HUDEP-2 (cell line): ENCODE measurements around the gene CDH12.
A peak's percentile ranks its signal among the peaks of the same experiment; 100 is the strongest.
"Not testable (repeated sequence)": the region's sequence is repeated elsewhere in the genome, so short reads cannot be mapped to it uniquely, and the experiment has no call there.

Experiments used
- DNase-seq, 76 experiments: peaks; one replicate each; lab custom pipeline; 2025; ENCODE audit not compliant: unreplicated experiment in 76 of 76; lab: John Stamatoyannopoulos, UW

CDH12 gene

DNA sequence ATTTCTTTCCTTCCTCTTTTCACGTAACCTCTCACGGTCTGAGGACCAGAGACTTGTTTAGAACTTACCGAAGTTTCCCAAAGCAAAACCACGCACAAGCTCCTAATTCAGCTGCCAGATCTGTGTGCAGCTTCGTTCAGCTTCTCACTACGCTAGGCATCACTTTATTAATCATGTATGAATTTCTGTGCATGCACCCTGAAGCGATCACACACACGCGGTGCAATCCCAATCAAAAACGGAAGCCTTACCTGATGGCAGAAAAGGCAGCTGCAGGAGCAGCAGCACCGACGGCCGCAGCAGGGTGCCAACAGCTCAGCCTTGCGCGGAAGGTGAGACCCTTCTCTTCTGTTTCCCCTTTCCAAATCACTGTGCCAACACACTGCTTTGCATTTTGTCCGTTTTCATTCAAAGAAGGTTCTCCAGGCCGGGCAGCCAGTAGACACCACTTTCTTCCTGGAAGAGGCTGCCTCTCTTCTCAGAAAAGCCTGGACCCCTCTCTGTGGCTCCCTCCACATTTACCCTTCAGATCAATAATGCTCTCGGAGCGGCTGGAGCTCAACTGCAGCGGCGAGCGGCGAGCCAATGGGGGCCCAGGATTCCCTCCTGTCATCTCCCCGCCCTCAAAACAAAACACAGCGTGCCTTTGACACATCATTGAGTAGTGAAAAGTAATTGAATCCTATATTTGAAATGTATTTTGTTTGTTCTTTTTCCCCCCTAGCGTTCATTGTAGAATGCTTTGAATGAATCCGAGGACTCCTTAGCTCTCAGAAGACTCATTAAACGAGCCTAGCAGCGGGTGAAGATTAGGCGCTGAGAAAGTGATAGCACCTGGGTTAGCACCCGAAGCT, at the start of gene CDH12:
CDH12 (minus strand) TSS at position 538 of the 854 bp plus-strand sequence.
- DNase-seq, result peak in 7 of 76 experiments; percentile 1 to 22 (median 12)

DNA sequence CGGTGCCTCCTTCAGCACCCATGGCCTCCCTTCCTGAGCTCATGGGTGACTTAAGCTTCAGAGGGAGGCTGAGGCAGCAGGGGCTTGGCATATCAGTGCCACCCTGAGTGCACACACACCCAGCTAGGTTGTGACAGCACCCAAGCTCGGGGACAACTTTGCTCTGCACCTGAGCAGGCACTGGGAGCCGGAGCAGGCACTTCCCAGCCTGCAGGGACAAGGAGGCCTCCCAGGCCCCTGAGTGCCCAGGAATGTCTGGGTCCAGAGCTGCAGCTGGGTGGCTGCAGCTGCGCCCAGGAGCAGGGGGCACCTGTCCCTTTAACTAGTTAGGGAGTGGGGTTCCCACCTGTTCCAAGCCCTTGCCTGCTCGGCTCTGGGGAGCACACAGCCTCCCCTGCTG, 48.7 kb upstream of the CDH12 start:
- no peak for DNase-seq

DNA sequence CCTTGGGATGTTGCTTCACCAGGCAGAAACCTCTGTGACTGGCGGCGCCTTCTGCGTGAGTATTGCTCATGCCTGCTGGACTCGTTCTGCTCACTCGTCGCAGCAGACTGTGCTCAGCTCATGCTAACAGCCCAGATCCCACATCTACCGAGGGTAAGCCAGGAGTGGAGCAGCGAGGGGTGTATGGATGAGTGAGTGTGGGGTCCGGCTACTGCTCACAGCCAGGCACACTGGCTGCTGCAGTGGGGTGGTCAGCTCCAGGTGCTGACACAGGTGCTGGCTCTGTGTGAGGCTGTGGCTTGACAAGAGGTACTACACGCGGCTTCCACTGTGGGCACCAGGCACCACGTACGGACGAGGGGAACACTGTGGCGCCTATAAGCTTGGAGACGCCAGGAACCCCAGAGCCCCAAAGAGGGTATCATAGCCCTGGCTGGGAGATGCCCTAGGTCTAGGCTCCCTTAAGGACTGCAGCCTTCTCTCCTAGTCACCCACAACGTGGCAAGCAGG, 47.7 kb upstream of the CDH12 start:
- DNase-seq, result no peak

DNA sequence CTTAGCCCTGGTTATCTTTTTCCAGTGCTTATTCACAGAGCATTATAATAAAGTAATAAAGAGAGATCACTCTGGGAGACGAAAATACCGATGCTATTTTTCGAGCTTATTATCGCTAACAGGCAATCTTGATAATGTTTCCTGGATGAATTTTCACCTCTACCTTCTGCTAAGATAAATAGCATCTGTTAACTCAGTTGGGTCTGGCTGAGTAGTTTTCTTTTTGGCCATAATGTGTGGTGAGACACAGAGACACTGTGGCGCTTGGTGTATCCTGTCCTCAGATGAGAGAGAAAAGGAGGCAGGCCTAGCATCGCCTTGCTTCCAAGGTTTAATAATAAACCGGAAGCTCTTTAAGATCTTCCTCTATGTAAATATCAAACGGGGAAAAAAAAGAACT, 46.2 kb upstream of the CDH12 start:
- DNase-seq, result no peak

DNA sequence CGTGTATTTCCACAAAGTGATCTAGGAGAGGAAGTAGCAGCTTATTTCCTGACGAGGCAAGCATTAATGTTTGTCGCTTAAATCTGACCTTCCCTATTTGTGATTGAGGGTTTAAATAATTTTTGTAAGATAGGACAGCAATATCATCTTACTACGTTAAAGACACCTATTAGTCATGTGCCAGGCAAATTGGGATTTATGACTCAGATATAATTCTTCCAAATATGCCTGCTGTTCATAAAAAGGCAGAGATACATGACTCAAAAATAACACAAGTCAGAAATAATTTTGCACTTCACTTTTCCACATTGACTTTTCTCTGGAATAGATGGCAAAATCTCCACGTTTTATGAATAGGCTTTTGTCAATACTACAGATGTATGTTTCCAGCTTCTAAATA, 43.0 kb upstream of the CDH12 start:
- DNase-seq, result no peak

DNA sequence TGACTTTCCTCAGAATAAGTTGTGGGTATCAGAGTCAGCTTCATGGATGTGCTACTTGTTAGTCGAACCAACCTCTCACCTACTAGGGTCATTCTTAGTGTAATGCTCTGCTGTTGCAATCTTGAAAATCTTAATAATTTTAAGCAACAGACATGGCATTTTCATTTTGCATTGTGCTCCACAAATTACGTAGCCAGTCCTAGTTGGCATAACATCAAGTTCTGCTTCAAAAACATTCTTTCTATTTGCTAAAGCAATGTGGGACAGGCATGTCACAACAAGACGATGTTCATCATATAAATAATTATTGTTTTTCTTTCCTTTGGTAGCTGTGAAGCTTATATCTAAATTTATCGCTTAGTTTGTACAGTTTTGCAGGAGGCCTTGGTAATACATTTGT, 39.3 kb upstream of the CDH12 start:
- DNase-seq, result no peak

DNA sequence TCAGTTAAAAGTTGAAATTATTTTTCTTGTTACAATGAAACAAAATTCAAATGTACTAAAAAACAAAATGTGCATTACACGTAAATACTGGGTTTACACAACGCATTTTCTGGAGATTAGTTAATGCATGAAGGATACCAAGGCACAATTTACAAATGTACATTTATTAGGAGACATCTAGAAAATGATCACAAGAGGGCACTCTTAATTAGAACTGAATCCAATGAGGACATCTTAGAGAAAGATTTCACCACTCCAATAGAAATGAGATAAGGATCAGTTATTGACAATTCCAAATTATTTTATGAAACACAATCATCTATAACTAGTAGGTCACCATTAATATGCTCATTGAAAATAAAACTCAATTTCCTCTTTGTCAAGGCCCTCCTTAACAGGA, 36.6 kb upstream of the CDH12 start:
- DNase-seq, result peak in 1 of 76 experiments; percentile 3

DNA sequence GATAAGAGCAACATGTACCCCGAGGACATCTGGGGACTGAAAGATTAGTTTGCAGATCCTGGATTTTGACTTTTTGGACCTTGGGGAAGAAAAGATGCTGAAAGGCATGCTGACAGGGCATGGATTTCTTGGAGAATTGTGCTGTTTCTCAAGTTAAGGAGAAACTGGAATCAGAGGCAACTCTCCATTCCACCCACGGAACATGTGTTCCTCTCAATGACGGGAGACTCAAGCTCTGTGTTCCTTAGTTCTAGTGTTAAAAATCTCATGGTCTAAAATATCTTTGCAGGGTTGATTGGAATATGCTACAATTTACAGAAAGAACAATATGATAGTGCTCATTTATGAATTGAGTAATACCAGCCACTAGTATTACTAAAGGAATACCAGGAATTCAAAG, 34.4 kb upstream of the CDH12 start:
- no peak for DNase-seq

DNA sequence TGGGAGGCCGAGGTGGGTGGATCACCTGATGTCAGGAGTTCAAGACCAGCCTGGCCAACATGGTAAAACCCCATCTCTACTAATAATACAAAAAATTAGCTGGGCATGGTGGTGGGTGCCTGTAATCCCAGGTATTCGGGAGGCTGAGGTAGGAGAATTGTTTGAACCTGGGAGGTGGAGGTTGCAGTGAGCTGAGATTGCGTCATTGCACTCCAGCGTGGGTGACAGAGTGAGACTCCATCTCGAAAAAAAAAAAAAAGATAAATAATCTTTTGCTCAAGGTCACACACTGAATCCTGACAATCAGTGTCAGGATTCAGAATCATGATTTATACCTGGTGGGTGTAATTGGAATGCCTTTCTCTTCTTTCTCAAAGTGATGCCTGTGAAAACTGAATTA, 5.8 kb upstream of the CDH12 start:
- not testable (repeated sequence) for DNase-seq

DNA sequence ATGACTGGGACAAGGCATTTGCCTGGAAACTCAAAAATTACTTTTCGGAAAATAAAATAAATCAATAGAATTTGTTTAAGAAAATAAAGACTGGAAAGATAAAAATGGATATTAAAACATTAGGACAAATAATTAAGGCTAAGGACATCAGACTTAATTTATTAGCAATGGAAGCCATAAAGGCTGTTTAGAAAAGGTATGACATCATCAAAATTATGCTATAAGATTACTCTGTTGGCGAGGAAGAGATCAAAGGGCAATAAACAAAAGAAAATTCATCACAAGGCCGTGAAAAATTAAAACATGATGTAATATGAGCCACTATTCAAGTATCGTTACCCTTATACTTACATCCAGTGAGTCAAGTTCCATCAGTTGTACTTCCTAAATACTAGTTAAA, 2.7 kb upstream of the CDH12 start:
- DNase-seq, result no peak

DNA sequence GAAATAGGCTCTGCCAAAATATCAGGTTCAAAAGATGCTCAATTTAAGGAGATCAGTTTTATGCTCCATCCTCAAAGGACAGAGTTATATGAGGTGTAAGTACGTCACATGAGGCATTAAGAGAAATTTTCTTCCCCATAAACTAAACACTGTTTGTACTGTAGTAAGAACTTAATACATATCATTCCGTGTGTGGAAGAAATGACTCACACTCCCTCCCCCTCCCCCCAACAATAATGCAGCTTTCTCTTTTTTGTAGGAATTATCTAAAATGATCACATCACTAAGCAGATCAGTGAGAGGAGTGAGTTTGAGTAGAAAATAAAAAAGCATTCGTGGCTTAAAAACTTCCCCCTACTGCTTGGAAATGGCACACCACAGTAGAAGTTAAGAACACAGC, 2.2 kb downstream of the CDH12 start:
- DNase-seq, result peak in 2 of 76 experiments; percentile 3 to 12

DNA sequence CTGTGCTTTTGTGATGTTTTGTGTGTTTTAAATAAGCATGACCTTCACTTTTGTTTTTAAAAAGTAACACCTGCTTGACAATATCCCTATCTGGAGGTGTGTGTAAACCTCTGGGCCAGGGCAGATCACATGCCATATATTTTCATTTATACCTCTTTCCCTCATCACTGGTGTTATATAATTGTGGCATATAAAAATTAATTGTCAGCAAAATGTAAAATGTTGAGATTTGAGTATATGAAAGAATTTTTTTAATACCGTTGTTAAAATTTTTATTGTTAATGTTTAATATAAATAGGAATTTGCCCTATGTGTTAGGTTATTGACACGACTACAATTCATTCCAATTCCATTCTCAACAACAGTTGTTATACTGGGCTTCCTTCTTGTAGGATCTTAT, 6.5 kb downstream of the CDH12 start:
- DNase-seq, result no peak

DNA sequence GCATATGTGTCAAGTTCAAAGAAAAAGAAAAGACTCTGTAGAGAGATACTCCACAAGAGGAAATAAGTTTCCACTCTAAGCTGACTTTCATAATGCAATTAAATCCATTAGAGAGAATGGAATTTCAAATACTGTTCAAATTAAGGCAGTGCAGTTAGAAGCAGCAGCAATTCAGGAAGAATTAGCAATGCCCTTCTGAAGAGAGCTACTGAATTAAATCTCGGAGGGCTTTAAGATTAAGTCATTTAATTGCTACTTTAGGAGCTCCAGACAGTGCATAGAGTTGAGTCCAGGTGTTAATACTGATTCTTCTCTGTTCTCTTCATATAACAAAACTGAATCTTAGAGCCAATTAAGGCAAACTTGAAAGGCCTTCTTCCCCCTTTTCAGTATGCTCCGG, 8.5 kb downstream of the CDH12 start:
- no peak for DNase-seq

DNA sequence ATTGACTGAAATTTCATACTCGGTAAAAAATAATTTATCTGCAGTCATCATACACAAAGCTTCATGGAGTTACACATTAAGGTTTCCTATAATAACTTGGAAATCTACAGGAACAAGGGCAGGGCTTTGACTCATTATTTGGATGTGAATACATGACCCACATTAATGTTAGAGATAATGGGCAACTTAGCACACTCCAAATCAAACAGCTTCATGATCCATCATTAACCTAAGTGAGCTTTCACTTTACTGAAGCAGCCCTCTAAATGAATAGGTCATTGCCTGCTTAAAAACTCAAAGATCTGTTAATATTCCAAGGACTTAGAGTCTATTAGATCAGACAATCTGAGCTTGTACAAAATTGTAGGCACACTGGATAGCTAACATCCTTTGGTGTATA, 9.0 kb downstream of the CDH12 start:
- DNase-seq, result no peak

DNA sequence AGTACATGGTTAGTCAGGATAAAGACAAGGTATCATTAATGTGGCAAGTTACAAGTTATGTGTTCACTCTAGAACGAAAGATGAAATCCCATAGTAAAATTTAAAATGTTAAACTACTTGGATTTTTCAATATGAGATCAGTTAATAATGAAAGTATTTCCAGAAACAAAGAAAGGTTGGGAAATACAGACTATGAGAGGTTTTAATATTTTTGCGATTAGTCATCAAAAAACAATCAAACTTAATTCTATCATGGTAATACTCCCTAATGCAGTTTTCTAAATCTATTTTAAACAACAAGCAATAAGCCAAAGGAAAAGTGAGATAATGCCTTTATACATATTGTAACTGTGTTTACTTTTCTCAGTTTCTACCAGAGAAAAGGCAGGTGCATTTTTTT, 10.6 kb downstream of the CDH12 start:
- DNase-seq, result no peak

DNA sequence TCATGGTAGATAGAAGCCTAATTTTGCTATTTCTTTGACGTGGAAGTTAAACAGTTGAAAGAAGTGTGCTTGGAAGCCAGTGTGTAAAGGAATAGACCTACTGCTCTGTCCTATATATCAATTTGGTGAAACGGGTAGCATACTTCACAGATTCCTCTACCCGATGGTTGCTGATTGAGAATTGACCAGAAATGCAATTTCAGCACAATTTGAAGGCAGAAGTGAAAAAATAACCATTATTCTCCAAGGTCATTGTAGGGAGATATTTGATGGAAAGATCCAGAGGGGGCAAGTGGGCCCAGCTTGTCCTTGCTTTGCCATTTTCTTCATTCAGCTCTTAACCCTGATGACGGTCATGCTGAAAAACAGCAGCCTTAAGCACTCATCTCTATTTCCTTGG, 15.3 kb downstream of the CDH12 start:
- DNase-seq, result no peak

DNA sequence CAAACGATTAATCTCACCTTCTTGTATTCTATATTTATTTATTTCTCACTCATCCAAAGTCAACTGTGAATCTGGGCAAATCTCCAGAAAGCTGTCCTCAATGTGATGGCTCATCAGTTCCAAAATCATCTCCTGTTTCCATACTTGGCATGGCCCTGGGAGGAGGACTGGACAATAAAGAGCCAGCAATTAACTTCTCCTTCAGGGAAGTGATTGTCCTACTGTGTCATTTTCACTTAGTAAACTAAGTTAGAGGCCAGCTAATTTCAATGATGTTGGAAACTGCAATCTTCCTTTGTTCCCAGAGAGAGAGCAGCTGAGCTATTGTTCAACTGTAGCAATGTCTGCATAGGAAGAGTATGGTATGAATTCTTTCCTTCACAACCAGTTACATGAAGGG, 17.5 kb downstream of the CDH12 start:
- no peak for DNase-seq

DNA sequence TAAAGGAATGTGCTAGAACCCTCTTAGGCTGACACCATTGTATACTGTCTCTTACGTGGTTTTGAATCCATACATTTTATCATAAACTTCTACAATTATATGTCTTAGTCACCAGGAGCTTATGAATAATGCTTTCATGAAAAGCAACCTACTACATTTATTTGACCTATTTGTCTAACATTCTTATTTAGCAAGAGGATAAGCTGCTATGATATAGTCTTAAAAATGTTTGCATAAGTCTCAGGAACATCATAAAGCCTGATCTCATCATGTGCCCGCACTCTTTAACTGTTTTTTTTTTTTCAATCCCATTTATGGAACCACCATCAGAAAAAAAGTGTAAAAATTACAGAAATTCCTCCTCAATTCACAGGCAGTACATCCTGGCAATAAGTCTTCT, 59.7 kb downstream of the CDH12 start:
- no peak for DNase-seq

DNA sequence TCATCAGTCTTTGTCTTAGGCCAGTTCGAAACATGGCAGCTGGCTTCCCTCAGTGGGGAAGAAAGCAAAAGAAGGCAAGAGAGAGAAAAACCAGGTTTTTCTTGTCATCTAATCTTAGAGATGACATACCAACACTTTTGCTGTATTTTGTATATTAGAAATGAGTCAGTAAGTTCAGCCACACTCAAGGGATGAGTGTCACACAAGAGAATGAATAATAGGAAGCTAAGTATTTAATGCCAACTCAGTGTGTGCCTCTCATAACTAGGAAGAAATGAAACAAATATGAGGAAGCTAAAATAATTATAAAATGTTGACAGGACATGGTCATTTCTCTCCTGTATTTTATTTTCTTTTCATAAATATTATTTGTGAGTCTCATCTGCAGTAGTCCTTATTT, 65.3 kb downstream of the CDH12 start:
- no peak for DNase-seq

DNA sequence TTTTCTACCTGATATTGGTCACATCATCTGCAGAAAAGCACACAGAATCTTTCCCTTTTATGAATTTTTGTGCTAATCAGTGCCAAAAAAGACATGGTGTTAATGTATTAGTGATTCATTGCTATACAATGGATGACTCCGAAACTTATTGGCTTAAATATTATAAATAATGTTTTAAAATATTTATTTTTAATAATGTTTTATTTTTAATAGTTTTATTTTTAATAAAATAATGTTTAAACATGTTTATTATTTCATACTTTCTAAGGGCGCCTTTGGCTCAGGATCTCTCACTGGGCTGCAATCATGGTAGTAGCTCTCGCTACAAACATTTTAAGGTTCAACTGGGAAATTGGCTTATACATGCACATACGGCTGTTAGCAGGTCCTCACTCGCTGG, 65.7 kb downstream of the CDH12 start:
- DNase-seq, result no peak

DNA sequence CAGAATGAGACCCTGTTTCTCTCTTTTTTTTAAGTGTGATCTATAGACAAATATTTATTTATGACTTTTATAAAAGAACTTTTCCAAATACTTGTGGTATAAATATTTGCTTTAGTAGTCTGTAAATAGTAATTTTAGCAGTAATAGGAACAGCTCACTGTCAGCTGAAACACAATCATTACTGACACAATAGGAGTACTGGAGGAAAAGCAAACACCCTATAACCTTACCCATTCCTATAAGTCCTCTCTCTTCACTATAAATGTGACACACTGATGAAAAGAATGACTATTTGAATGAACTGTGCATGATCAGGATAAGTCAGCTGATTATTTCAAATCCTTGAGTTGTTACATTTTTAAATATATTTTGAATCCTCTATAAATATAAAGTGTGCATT, 72.4 kb downstream of the CDH12 start:
- DNase-seq, result no peak

DNA sequence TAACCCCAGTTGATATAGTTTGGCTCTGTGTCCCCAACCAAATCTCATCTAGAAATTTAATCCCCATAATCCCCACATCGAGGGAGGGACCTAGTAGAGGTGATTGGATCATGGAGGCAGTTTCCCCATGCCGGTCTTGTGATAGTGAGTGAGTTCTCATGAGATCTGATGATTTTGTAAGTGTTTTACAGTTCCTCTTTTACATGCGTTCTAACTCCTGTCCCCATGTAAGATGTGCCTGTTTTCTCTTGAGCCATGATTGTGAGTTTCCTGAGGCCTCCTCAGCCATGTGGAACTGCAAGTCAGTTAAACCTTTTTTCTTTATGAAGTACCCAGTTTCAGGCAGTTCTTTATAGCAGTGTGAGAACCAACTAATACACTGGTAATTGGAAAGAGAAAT, 73.6 kb downstream of the CDH12 start:
- no peak for DNase-seq

DNA sequence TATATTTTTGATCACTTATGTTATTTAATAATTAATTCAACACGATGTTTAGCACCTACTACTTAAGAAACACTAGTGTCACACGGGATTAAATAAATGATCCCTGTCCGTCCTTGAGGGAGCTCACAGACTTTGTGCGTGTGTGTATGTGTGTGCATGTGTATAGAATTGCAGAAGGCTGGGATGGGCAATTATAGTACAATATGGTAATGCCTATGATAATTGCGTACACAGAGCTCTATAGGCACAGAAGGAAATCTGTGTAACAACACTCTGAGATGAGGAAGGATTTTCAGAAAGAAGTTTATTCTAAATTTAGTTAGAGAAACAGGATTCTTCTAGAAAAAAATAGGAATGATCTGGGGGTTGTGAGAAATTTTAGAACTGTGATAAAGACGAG, 76.9 kb downstream of the CDH12 start:
- no peak for DNase-seq
